ENCODE measurements around the gene TUB. TPM values are rescaled to one million over a fixed set of nuclear protein-coding genes. Genes with fewer than 3 reads are reported as not detected.

Gene TUB
- polyA plus RNA-seq, 1 of the 3 experiments (the other 2 are of a cell fraction), result 11.3 TPM

DNA sequence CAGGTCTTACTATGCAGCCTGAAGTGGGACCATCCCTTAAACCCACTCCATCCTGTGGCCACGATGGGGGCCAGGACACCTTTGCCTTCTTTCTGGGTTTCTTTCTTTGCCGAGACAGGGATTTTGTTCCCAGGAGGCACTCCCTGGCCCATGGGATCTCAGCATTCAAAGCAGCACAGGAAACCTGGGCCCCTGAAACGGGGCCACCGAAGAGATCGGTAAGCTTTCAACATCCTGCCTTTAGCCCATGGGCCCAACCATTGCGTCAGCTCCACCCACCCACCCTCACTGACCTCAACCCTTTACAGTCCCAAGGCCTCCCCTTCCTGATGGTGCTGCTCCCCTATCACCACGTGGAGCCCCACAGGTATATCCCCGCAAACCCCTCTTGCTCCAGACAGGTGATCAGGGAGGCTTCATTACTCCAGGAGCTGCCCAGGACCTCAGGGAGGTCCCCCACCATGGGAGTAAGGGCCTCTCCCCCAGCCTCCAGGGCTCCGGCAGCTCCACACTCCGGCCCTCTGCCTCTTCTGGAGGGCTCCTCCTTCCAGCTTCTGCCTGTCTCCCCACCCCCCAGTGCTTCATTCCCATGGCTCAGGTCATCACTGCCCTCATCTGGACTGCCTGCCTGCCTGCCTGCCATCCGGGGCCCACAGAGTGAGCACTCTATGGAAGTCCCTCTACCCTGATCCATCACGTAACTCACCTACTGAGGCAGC is 42.0 kb upstream of the TUB start:
- Histone ChIP-seq H3K36me3 (replicated peaks in 1 of 2; ENCODE audit: control insufficient read depth in 1 of 2, insufficient read depth in 2 of 2, low read length in 1 of 2) (no peaks in the 10 kb centered on the region), H3K27me3 (ENCODE audit: insufficient read depth) (no peaks in the 10 kb centered on the region), H4K20me1 (ENCODE audit: insufficient read depth) (no peaks in the 10 kb centered on the region), H3K9me3 (no peaks in the 10 kb centered on the region), H3F3A (replicated peaks; ENCODE audit: insufficient read depth) (no peaks in the 10 kb centered on the region), H3K9ac (no peak overlapping the region), H3K9me2 (no peaks in the 10 kb centered on the region), H2AFZ (ENCODE audit: low read depth) (no peak overlapping the region), H3K79me2 (ENCODE audit: insufficient read depth) (no peaks in the 10 kb centered on the region), H3K4me2 (no peak overlapping the region), H3K4me3 (ENCODE audit: low read depth in 2 of 2, low read length in 1 of 2) (no peak overlapping the region), H3K4me1 (ENCODE audit: control insufficient read depth in 1 of 2, insufficient read depth in 2 of 2, low read depth in 1 of 2, low read length in 1 of 2) (peaks cover 0 to 33% of the 10 kb centered on the region in 2 experiments; a peak in 1 of 4 replicates), H3K27ac (ENCODE audit: low read depth in 2 of 2, low read length in 1 of 2) (no peak overlapping the region)
- DNase-seq, result no peak
- TF ChIP-seq NRF1 (IDR thresholded peaks at IDR 0.05; ENCODE audit: low read depth, low read length) (no peak), SIN3A (IDR thresholded peaks at IDR 0.05; ENCODE audit: borderline replicate concordance, low read depth, low read length) (no peak), FOSL2 (IDR thresholded peaks at IDR 0.05; ENCODE audit: borderline replicate concordance, low read depth) (no peak), RAD21 (IDR thresholded peaks at IDR 0.05; ENCODE audit: low read length) (no peak), ELF1 (IDR thresholded peaks at IDR 0.05) (no peak), JUND (IDR thresholded peaks at IDR 0.05) (no peak), EP300 (IDR thresholded peaks at IDR 0.05; ENCODE audit: borderline replicate concordance in 1 of 2, low read depth in 1 of 2, low read length in 1 of 2) (no peak), GATA2 (CRISPR knock-in tag; IDR thresholded peaks at IDR 0.05) (no peak), GABPA (IDR thresholded peaks at IDR 0.05; ENCODE audit: low read depth) (no peak), EZH2phosphoT487 (IDR thresholded peaks at IDR 0.05; ENCODE audit: borderline replicate concordance, low read depth) (no peak), SMC3 (IDR thresholded peaks at IDR 0.05; ENCODE audit: low read depth, low read length) (no peak), YY1 (IDR thresholded peaks at IDR 0.05; ENCODE audit: low read depth) (no peak)
- TF ChIP-seq, protein P1, sequence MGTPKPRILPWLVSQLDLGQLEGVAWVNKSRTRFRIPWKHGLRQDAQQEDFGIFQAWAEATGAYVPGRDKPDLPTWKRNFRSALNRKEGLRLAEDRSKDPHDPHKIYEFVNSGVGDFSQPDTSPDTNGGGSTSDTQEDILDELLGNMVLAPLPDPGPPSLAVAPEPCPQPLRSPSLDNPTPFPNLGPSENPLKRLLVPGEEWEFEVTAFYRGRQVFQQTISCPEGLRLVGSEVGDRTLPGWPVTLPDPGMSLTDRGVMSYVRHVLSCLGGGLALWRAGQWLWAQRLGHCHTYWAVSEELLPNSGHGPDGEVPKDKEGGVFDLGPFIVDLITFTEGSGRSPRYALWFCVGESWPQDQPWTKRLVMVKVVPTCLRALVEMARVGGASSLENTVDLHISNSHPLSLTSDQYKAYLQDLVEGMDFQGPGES (IDR thresholded peaks at IDR 0.05; ENCODE audit: low read depth, low read length), result no peak
- TF ChIP-seq, protein P2, sequence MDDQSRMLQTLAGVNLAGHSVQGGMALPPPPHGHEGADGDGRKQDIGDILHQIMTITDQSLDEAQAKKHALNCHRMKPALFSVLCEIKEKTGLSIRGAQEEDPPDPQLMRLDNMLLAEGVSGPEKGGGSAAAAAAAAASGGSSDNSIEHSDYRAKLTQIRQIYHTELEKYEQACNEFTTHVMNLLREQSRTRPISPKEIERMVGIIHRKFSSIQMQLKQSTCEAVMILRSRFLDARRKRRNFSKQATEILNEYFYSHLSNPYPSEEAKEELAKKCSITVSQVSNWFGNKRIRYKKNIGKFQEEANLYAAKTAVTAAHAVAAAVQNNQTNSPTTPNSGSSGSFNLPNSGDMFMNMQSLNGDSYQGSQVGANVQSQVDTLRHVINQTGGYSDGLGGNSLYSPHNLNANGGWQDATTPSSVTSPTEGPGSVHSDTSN (IDR thresholded peaks at IDR 0.05), result no peak
- TF ChIP-seq, protein P3, sequence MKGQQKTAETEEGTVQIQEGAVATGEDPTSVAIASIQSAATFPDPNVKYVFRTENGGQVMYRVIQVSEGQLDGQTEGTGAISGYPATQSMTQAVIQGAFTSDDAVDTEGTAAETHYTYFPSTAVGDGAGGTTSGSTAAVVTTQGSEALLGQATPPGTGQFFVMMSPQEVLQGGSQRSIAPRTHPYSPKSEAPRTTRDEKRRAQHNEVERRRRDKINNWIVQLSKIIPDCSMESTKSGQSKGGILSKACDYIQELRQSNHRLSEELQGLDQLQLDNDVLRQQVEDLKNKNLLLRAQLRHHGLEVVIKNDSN (IDR thresholded peaks at IDR 0.05; ENCODE audit: borderline replicate concordance, low read depth), result no peak
- 73% methylated on average over 8 of the region's 12 CpGs for WGBS (ENCODE audit: low lambda C conversion rate)
- ChIA-PET POLR2A (interaction anchor here (0.9 kb wide), 1 partner anchor 29 kb away, joined by 3 read pairs; no protein-coding TSS in a partner anchor), CTCF (interaction anchor here (1.0 to 11.3 kb wide), 4 partner anchors 9 to 50 kb away, joined by 5 to 620 read pairs (median 118); partner anchors contain the start of gene TUB)

Measured in SK-N-SH (cell line).